BJ (cell line): ENCODE measurements around the gene FRYL. TPM values are rescaled to one million over a fixed set of nuclear protein-coding genes. Genes with fewer than 3 reads are reported as not detected.
"Not testable (repeated sequence)": the region's sequence is repeated elsewhere in the genome, so short reads cannot be mapped to it uniquely, and the experiment has no call there.

Source experiments
- CTCF ChIA-PET: fragments of 350-600 bp; formaldehyde crosslinking; extraction: SDS; loops from one replicate; lab custom pipeline; 2021; ENCODE audit warnings: antibody characterized with exemption, inconsistent platforms; lab: Yijun Ruan, JAX
- POLR2A ChIA-PET: fragments of 300-600 bp; sonication (Branson Sonifier 250); formaldehyde crosslinking; extraction: SDS; loops from one replicate; lab custom pipeline; 2021; ENCODE audit warnings: antibody characterized with exemption; lab: Charles Lee
- DNase-seq: peaks from one replicate; pipeline ENCODE4 v3.0.0-alpha.2; 2011; ENCODE audit warnings: low read depth
- H3K27me3 ChIP-seq: 2 replicates; pipeline ENCODE4 v1.6.0; 2011; ENCODE audit warnings: low read length; ENCODE audit not compliant: control insufficient read depth, insufficient read depth
- H3K36me3 ChIP-seq: 2 replicates; pipeline ENCODE4 v1.5.1; 2011; ENCODE audit warnings: low read length; ENCODE audit not compliant: control insufficient read depth, insufficient read depth
- H3K4me3 ChIP-seq: 2 replicates; pipeline ENCODE4 v1.5.1; 2011; ENCODE audit warnings: low read depth, mild to moderate bottlenecking, control low read depth, low read length
- CTCF ChIP-seq: IDR thresholded peaks from 2 replicates; pipeline ENCODE4 v1.5.1; 2011; ENCODE audit warnings: low read depth, mild to moderate bottlenecking, control low read depth, inconsistent platforms, low read length, moderate library complexity; ENCODE audit not compliant: insufficient read depth
- polyA plus RNA-seq: library from polyadenylated mRNA; depleted of rRNA; stranded (reverse); fragments of >200 nt; gene quantifications from 2 replicates; pipeline ENCODE4 v1.2.3, GENCODE V29; 2011

Gene FRYL
- polyA plus RNA-seq, 1 experiment = 12.6 TPM

GRCh38 chr4:48692044-48692443 is 88.0 kb downstream of the FRYL start:
- no peak for DNase-seq
- Histone ChIP-seq H3K4me3 (no peak overlapping the region), H3K36me3 (no peaks in the 10 kb centered on the region), H3K27me3 (no peaks in the 10 kb centered on the region)
- POLR2A ChIA-PET = no interaction called here
- CTCF ChIA-PET = no interaction called here
- TF ChIP-seq CTCF = no peak

- CTCF ChIA-PET = no interaction called here
- TF ChIP-seq CTCF = no peak
- no peak overlapping the region for H3K4me3 ChIP-seq
- no peak for DNase-seq
- no peaks in the 10 kb centered on the region for H3K36me3 ChIP-seq
- no peaks in the 10 kb centered on the region for H3K27me3 ChIP-seq
- POLR2A ChIA-PET = no interaction called here
These were observed 91.1 kb downstream of the FRYL start for GRCh38 chr4:48688953-48689352.

GRCh38 chr4:48687313-48688051 is 92.6 kb downstream of the FRYL start:
- TF ChIP-seq CTCF = no peak
- Histone ChIP-seq H3K27me3 (no peaks in the 10 kb centered on the region), H3K4me3 (no peak overlapping the region), H3K36me3 (no peaks in the 10 kb centered on the region)
- no peak for DNase-seq
- CTCF ChIA-PET = interaction anchor here (0.6 kb wide), 1 partner anchor 149 kb away, joined by 3 read pairs; no protein-coding TSS in a partner anchor
- POLR2A ChIA-PET = no interaction called here

GRCh38 chr4:48686369-48686768 is 93.7 kb downstream of the FRYL start:
- DNase-seq = no peak
- ChIA-PET CTCF (interaction anchor here (1.0 kb wide), 1 partner anchor 41 kb away, joined by 3 read pairs; no protein-coding TSS in a partner anchor), POLR2A (no interaction called here)
- H3K36me3 ChIP-seq = no peaks in the 10 kb centered on the region
- no peak for TF ChIP-seq CTCF
- H3K4me3 ChIP-seq = no peak overlapping the region
- no peaks in the 10 kb centered on the region for H3K27me3 ChIP-seq

- no peak overlapping the region for H3K4me3 ChIP-seq
- TF ChIP-seq CTCF = no peak
- H3K27me3 ChIP-seq = no peaks in the 10 kb centered on the region
- no peak for DNase-seq
- POLR2A ChIA-PET = no interaction called here
- H3K36me3 ChIP-seq = no peaks in the 10 kb centered on the region
- CTCF ChIA-PET = no interaction called here
These were observed 96.1 kb downstream of the FRYL start for GRCh38 chr4:48683784-48684666.

GRCh38 chr4:48682870-48683269 is 97.2 kb downstream of the FRYL start:
- CTCF ChIA-PET = interaction anchor here (2.3 kb wide), 1 partner anchor 104 kb away, joined by 5 read pairs; no protein-coding TSS in a partner anchor
- POLR2A ChIA-PET = not testable (repeated sequence)

More at GRCh38 chr4:48682870-48683269, 97.2 kb downstream of the FRYL start:
- not testable (repeated sequence) for DNase-seq, H3K36me3 ChIP-seq, H3K27me3 ChIP-seq, H3K4me3 ChIP-seq
